Measurements from ENCODE around the gene SNX8. TPM values are rescaled to one million over a fixed set of nuclear protein-coding genes. Genes with fewer than 3 reads are reported as not detected.

SNX8 gene
- total and polyA plus RNA-seq, 9 of the 15 experiments (the other 6 are each of a cell fraction or from before 2014, with no cell fraction given): 2.7 to 51.6 (median 16.9) TPM

- peak in 1 of 2 experiments; percentile 70; a peak in 1 of 4 replicates for TF ChIP-seq KDM4B (IDR thresholded peaks at IDR 0.05; ENCODE audit: borderline replicate concordance in 2 of 2, low read depth in 1 of 2)
- no peak for TF ChIP-seq ZNF121 (CRISPR knock-in tag; conservative IDR thresholded peaks at IDR 0.05)
- TF ChIP-seq ZBED1 (IDR thresholded peaks at IDR 0.05): peak; percentile 97; the same call in 1 of the 2 replicates
- TF ChIP-seq FOSL1 (tag; conservative IDR thresholded peaks at IDR 0.05): peak; percentile 43
- peak; percentile 75; the same call in 1 of the 2 replicates for TF ChIP-seq MTA1 (IDR thresholded peaks at IDR 0.05; ENCODE audit: borderline replicate concordance)
- no peak for TF ChIP-seq ZC3H11A (IDR thresholded peaks at IDR 0.05; ENCODE audit: low read depth, low read length)
- TF ChIP-seq ZBTB9 (CRISPR knock-in tag; IDR thresholded peaks at IDR 0.05): peak; percentile 71; the same call in 1 of the 2 replicates
- TF ChIP-seq TOE1 (IDR thresholded peaks at IDR 0.05; ENCODE audit: borderline replicate concordance): peak; percentile 87; the same call in 1 of the 2 replicates
- TF ChIP-seq TOE1 (CRISPR knock-in tag; IDR thresholded peaks at IDR 0.05; ENCODE audit: borderline replicate concordance, low read depth): no peak
- TF ChIP-seq RBM22 (IDR thresholded peaks at IDR 0.05; ENCODE audit: low read depth, low read length, poor library complexity, severe bottlenecking): peak; percentile 60
- TF ChIP-seq CHD2 (IDR thresholded peaks at IDR 0.05; ENCODE audit: low read depth, low read length): peak; percentile 100
- TF ChIP-seq ZNF449 (CRISPR knock-in tag; IDR thresholded peaks at IDR 0.05): 0 out of 2 replicates have a peak, but pooled peaks have one; percentile 31
- TF ChIP-seq DDX20 (tag; IDR thresholded peaks at IDR 0.05; ENCODE audit: low read depth): no peak
- TF ChIP-seq ZNF584 (CRISPR knock-in tag; IDR thresholded peaks at IDR 0.05; ENCODE audit: low read depth): no peak
- TF ChIP-seq TSC22D4 (tag; IDR thresholded peaks at IDR 0.05): no peak
- no peak for TF ChIP-seq CGGBP1 (CRISPR knock-in tag; IDR thresholded peaks at IDR 0.05)
- TF ChIP-seq PHF21A (IDR thresholded peaks at IDR 0.05; ENCODE audit: borderline replicate concordance, low read depth): no peak
- TF ChIP-seq SUPT5H (IDR thresholded peaks at IDR 0.05): peak; percentile 66
- TF ChIP-seq ZNF778 (CRISPR knock-in tag; IDR thresholded peaks at IDR 0.05): no peak
- 0 out of 2 replicates have a peak, but pooled peaks have one; percentile 33 for TF ChIP-seq ZNF766 (CRISPR knock-in tag; conservative IDR thresholded peaks at IDR 0.05)
- peak; percentile 95 for TF ChIP-seq PCBP1 (IDR thresholded peaks at IDR 0.05; ENCODE audit: low read depth, low read length, poor library complexity, severe bottlenecking)
Measured at GRCh38 chr7:2232766-2233520, 81.3 kb downstream of the SNX8 start, which contains the start of gene MAD1L1 (continued).

All from K562 (cell line).